Pancreas (tissue), 10 donors: ENCODE measurements around the gene GSE1. TPM values are rescaled to one million over a fixed set of nuclear protein-coding genes. Genes with fewer than 3 reads are reported as not detected.

Experiments used
- ATAC-seq, 4 donors: fragments of 200-7000 bp; cut with Tn5 transposase; one replicate each; pipeline versions ENCODE4 v1.8.0 to v1.9.1; 2020; ENCODE audit warnings: mild to moderate bottlenecking in 4 of 4, moderate library complexity in 4 of 4
- DNase-seq, 6 donors: peaks; one replicate each; pipeline ENCODE4 v3.0.0-alpha.2; 2020
- FAIRE-seq: peaks from 2 replicates; lab custom pipeline; 2012; peaks lifted over from hg19 to GRCh38; lab: Jason Lieb, UNC
- H3K27ac ChIP-seq, 4 donors: fragments of 200-600 bp; sonication (generic); 1 replicate in 3 of 4; 2 replicates in 1 of 4; pipeline versions ENCODE4 v1.5.0 to v1.8.0; 2020
- H3K27me3 ChIP-seq, 4 donors: fragments of 200-600 bp; one replicate each; pipeline ENCODE4 v1.8.0; 2021
- H3K36me3 ChIP-seq, 3 donors: fragments of 200-600 bp; sonication (generic) in 1 of 3; one replicate each; pipeline versions ENCODE4 v1.5.0 to v1.8.0; 2020 to 2021
- H3K4me1 ChIP-seq, 3 donors: fragments of 200-600 bp; one replicate each; pipeline ENCODE4 v1.8.0; 2021
- H3K4me3 ChIP-seq, 4 donors: fragments of 200-600 bp; sonication (generic) in 2 of 4; one replicate each; pipeline versions ENCODE4 v1.5.0 to v1.8.0; 2020 to 2021
- H3K9me3 ChIP-seq, 4 donors: fragments of 200-600 bp; one replicate each; pipeline ENCODE4 v1.8.0; 2021
- CTCF ChIP-seq, 4 donors: fragments of 200-600 bp; sonication (generic) in 3 of 4; IDR thresholded peaks; one replicate each; pipeline versions ENCODE4 v1.5.0 to v1.8.0; 2021; ENCODE audit warnings: antibody characterized with exemption in 4 of 4
- WGBS, 2 donors: extraction: QIAGEN DNeasy Blood & Tissue Kit; methylation state at CpG; one replicate each; pipeline ENCODE4 v1.1.7; 2013; 5-methylcytosine and 5-hydroxymethylcytosine counted together
- intact Hi-C, 3 donors: fragments of 100-400 bp; cut with DNase I; formaldehyde crosslinking; loops; one replicate each; pipeline versions ENCODE4 v1.11.1 to v1.14.2; 2022
- polyA plus RNA-seq, 2 donors: library from polyadenylated mRNA; stranded (reverse); fragments of 200-250 nt; gene quantifications; one replicate each; pipeline ENCODE4 v1.2.3, GENCODE V29; 2013
- total RNA-seq, 6 donors: library from RNA; stranded (reverse); fragmentation: NEBNext Ultra II Directional in 4 of 6; extraction: Animal tissue kit (Norgen Biotek cat#: 25700) in 4 of 6; gene quantifications; one replicate each; pipeline versions ENCODE4 v1.2.1 to v1.2.4, GENCODE V29; 2021 to 2023
- donor health status: healthy with polysubstance abuse.
- donor health status: DM: no; HTN: no; CAD: no; lungs with moderate emphysema.
- donor health status: DM: no; HTN: no; CAD: no.
- donor health status: control.
- donor health status: control.
- donor health status: Bipolar disorder and iron deficiency.
- donor health status: DM: yes; HTN: yes; CAD: no.
- donor health status: DM: no; HTN: no; CAD: no.
- donor health status: DM: no; HTN: no; CAD: no.
- donor health status: DM: yes; HTN: yes; CAD: no.

GSE1 gene
- total and polyA plus RNA-seq, 8 donors = 32.0 to 61.5 (median 41.9) TPM

- ATAC-seq (no peak), DNase-seq (peak in 1 of 6 donors; percentile 19), FAIRE-seq (no peak)
- no peaks in the 10 kb centered on the region for H3K9me3 ChIP-seq
- WGBS, 2 donors = 42 to 43% methylated on average over 9 of the region's 9 CpGs
- H3K36me3 ChIP-seq = no peaks in the 10 kb centered on the region
- no peak overlapping the region for H3K4me3 ChIP-seq
- no peaks in the 10 kb centered on the region for H3K27me3 ChIP-seq
- TF ChIP-seq CTCF (IDR thresholded peaks at IDR 0.05) = no peak
- intact Hi-C loops = no loop called here
- no peak overlapping the region for H3K27ac ChIP-seq
- peaks cover 5 to 7% (median 7%) of the 10 kb centered on the region in 3 donors for H3K4me1 ChIP-seq
Measured at GRCh38 chr16:85689950-85690320, 76.8 kb downstream of the GSE1 start.

DNA sequence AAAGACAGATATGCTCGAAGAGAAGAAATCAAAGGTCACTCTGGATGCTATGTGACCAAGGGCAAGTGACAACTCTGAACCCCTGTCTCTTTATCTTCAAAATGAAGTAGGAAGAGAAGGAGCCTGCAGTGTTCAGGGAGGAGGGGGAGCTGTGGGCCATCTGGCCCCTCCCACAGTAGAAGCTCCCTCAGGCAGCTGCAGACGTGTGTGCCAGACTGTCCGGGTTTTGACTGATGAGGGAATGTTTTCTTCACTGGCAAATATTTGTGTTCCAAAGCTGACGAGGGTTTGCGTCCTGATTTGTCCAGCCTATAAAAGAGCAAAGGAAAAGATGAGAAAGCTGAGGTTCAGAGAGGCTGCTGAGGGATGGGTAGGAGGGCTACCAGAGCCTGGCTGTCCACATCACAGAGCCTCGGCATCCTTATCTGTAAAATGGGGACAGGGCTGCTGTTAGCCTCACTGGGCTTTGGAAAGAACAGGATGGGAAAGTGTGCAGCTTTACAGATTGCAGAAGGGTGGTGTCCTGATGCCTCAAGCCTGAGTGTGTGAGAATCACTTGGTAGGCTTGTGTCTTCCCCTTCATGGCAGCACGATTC, 77.4 kb downstream of the GSE1 start:
- FAIRE-seq (no peak), ATAC-seq (peak in 1 of 4 donors; percentile 9), DNase-seq (peak in 1 of 6 donors; percentile 22)
- intact Hi-C loops = no loop called here
- peaks cover 5 to 7% (median 7%) of the 10 kb centered on the region in 3 donors for H3K4me1 ChIP-seq
- no peaks in the 10 kb centered on the region for H3K27me3 ChIP-seq
- no peak for TF ChIP-seq CTCF (IDR thresholded peaks at IDR 0.05)
- 20 to 21% methylated on average over 7 of the region's 7 CpGs for WGBS, 2 donors
- H3K36me3 ChIP-seq = no peaks in the 10 kb centered on the region
- no peak overlapping the region for H3K4me3 ChIP-seq
- no peak overlapping the region for H3K27ac ChIP-seq
- H3K9me3 ChIP-seq = no peaks in the 10 kb centered on the region

GRCh38 chr16:85695196-85696128, 82.3 kb downstream of the GSE1 start:
- no peak for TF ChIP-seq CTCF (IDR thresholded peaks at IDR 0.05)
- ATAC-seq (no peak), FAIRE-seq (no peak), DNase-seq (peak in 1 of 6 donors; percentile 39)
- Histone ChIP-seq H3K4me3 (no peak overlapping the region), H3K4me1 (no peaks in the 10 kb centered on the region), H3K27me3 (no peaks in the 10 kb centered on the region), H3K9me3 (no peaks in the 10 kb centered on the region), H3K36me3 (no peaks in the 10 kb centered on the region), H3K27ac (no peak overlapping the region)
- intact Hi-C loops = no loop called here
- WGBS, 2 donors = 80 to 82% methylated on average over 24 of the region's 24 CpGs

GRCh38 chr16:85696781-85697180, 83.7 kb downstream of the GSE1 start:
- no peak overlapping the region for H3K27ac ChIP-seq
- H3K9me3 ChIP-seq = no peaks in the 10 kb centered on the region
- H3K27me3 ChIP-seq = no peaks in the 10 kb centered on the region
- DNase-seq = peak in 1 of 6 donors; percentile 31
- H3K4me3 ChIP-seq = no peak overlapping the region
- 85 to 90% methylated on average over 16 of the region's 16 CpGs for WGBS, 2 donors
- FAIRE-seq = no peak
- no peaks in the 10 kb centered on the region for H3K4me1 ChIP-seq
- ATAC-seq = no peak
- intact Hi-C loops = no loop called here
- no peak for TF ChIP-seq CTCF (IDR thresholded peaks at IDR 0.05)
- H3K36me3 ChIP-seq = no peaks in the 10 kb centered on the region
